Stimulated activated CD4-positive, alpha-beta T cell treated with anti-CD3 and anti-CD28 coated beads, Interleukin-1b, Interleukin-23, amount 100 ng/mL, for 24 hours (primary cell): Measurements from ENCODE around the gene KANSL1.
"Not testable (repeated sequence)": the region's sequence is repeated elsewhere in the genome, so short reads cannot be mapped to it uniquely, and the experiment has no call there.

Source experiments
- DNase-seq, 4 experiments: peaks; one replicate each; pipeline ENCODE4 v3.0.0-alpha.2; 2020; ENCODE audit warnings: low read depth in 4 of 4, low spot score in 1 of 4

The KANSL1 gene

DNA sequence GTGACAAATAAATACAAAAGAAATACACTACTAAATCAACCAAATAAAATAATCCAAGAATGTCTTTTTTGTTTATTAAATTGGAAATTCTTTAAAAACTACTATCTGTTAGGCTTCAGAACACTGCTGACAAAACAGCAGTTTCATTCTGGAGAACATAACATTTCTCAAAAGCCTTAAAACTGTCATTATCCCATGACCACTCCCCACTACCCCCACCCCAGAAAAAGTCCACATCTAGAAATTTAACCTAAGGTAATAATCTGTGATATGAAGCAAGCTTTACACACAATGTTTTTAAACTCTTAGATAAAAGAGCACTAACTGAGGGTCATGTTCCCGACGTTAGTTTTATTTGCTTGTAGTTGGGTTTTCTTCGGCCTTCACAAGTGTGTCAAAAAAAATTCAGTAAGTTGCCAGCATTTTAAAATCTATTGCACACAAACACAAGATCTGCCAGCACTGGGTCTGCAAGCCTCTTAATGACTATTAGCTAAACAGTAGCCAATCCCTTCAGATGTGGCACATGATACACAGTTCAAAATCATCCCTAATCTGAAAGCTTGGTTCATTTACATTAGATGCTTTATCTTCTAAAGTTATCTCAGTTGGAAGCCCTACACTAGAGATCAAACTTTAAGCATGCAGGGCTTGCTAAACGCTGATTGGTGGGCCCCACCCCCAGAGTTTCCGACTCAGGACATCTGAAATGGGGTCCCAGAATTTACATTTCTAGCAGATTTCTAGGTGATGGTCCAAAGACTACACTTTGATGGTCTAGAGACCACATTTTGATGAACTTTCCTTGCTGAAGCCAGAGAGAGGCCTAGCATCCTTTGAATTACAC lies 75.2 kb downstream of the KANSL1 start:
- DNase-seq: no peak

DNA sequence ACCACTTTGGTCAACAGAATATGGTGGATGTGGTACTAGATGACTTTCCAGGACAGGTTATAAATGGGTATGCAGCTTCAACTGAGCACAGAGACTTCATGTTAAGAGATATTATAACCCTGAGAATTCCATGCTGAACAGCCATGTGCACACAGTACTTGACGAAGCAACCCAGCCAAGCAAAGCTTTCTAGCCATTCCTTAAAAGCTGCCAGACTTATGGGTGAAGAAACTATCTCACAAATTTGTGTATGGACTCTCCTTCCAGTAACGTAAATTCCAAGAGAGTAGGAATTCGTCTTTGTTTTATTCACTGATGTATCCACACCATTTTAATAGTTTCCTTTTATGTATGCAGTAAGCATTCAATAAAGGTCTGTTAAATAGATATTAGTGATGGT lies 76.1 kb downstream of the KANSL1 start:
- DNase-seq: no peak

DNA sequence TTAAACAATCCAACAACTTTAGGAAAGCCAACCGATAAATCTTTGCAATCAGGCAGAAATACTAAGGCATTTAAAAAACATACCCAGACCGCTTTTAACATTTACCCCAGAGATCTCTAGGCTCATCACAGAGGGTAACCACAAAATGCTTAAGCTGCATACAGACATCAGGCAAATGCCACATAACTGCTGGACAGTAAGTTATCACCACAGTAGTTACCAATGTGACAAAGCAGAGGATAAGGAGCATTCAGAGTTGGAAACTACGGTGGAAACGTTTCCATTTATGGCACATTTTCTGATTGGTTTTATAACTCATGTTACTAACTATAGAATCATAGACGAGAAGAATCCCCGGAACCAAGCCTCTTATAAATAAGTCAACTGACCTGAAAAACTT lies 77.5 kb downstream of the KANSL1 start:
- no peak for DNase-seq

DNA sequence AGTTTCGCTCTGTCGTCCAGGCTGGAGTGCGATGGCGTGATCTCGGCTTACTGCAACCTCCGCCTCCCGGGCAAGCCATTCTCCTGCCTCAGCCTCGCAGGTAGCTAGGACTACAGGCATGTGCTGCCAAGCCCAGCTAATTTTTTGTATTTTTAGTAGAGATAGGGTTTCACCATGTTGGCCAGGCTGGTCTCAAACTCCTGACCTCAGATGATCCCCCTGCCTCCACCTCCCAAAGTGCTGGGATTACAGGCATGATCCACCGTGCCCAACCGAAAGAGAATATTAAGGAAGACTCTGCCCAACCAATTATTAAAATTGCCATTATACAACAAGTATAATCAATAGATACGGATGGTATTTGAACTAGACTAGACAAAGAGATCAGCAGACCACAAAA lies 82.0 kb downstream of the KANSL1 start:
- not testable (repeated sequence) for DNase-seq

DNA sequence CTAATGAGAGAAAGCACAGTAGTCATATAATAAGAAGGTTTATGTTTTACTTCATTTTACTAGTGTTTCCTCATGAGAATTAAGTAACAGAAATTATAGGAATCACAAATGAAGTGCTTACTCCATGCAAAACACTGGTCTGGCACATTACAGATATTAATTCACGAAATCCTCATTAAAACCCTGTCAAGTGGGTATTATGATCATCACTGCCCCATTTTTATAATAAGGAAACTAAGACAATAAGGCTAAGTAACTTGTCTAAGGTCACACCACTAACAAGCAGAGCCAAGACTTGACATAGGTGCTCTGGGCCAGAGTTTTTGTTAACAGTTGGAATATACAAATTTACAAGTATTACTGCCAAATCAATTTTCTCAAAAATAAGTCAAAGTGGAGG lies 83.0 kb downstream of the KANSL1 start:
- no peak for DNase-seq

DNA sequence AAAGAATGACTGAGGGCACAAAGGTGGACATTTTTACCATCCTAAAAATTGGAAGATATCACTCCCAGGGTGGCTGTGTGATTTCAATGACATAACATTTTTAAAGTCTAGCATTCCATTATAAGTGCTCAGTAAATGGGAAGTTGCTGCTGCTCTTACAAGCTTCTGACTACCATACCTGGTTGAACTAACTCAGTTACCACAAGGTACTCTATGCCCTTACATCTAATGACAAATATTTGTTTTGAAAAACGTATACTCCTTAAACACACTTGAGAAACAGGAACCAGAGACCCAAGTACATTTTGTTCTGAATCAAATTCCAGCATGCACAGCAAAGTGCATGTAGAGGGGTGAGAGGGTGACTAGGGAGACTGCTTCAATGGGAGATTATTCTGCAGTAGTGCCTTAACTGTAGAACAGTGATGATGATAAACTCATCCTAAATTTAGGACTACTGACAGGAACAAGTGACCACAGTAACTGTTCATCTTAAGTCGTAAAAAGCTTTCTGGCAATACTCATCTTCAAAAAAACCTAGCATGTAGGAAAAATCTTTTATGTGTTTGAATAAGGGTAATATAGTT lies 83.5 kb downstream of the KANSL1 start:
- DNase-seq: no peak

DNA sequence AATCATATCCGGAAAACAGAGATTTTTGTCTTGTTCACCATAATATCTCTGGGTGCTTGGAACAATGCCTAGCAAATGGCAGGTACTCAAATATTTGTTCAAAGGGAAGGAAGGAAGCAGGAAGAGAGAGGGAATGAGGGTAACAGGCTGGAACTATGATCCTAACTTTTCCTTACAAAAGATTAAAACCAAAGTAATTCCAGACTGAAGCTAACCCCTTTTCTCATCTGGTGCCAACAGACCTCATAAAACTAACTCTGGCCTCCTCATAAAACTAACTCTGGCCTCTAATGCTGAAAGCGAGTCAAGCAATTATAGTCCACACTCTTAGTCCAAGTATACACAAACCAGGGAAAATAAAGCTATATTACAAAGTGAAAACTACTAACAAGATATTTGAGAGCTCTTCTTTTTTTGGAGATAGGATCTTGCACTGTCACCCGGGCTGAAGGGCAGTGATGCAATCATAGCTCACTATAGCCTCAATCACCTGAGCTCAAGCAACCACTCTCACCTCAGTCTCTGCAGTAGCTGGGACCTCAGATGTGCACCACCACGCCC lies 84.6 kb downstream of the KANSL1 start:
- no peak for DNase-seq

DNA sequence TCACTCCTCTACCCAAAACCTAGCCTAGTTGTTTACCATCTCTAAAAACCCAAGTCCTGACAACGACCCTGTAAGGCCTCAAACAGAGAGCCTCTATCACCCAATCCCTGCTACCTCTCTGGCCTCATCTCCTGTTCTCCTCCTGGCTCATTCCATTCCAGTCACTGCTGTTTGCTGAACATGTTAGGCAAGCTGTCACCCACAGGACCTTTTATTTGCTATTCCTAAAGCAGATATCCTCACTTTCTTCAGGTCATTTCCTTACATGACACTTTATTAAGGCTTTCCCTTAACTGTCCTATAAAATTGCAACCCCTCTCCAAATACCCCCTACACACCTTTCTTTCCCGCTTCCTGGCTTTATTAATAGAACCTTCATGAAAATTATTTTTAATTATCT lies 85.1 kb downstream of the KANSL1 start:
- no peak for DNase-seq

DNA sequence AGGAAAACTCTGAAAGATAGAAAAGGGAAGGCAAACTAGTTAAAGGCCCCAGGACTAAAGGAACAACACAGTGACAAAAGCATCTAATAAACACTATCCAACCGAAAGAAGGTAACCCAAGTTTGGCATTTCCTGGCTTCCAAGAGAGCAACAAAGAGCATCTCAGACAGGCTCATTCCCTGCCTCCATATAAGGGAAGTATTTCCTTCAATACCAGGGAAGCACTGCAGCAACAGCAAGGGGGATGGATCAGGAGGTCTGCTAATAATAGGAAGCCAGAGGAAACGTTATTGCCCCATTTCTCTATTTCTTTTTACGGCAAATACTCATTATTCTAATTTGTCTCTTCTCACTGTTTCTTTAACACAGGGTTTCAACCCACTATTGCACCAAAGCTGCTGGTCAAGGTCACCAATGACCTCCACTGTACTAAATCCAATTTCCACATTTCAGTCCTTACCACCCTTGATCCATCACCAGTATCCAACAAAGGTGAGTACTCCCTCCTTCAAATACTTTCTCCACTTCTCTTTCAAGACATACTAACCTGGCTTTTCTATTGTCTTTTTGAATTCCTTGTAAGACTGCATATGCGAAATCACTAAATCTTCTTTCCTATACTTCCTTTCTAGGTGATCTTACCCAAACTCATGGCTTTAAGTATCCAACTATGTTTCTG lies 86.1 kb downstream of the KANSL1 start:
- DNase-seq: no peak

DNA sequence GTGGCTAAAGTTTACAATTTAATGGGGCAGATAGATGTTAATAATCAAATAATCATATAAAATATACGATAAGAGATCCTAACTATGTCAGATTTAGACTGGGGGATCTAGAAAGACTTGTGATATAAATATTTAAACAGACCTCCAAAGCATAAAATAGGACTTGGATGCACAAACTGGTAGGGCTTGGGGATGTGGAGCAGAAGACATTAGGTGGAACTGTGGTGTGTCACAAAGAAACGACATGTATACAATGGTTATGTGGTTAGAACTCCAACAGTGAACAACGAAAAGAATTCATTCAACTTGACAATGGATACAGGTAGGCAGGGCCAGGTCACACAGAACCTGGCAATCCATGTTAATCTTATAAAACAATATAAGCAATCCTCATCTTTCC lies 90.4 kb downstream of the KANSL1 start:
- DNase-seq: not testable (repeated sequence)

DNA sequence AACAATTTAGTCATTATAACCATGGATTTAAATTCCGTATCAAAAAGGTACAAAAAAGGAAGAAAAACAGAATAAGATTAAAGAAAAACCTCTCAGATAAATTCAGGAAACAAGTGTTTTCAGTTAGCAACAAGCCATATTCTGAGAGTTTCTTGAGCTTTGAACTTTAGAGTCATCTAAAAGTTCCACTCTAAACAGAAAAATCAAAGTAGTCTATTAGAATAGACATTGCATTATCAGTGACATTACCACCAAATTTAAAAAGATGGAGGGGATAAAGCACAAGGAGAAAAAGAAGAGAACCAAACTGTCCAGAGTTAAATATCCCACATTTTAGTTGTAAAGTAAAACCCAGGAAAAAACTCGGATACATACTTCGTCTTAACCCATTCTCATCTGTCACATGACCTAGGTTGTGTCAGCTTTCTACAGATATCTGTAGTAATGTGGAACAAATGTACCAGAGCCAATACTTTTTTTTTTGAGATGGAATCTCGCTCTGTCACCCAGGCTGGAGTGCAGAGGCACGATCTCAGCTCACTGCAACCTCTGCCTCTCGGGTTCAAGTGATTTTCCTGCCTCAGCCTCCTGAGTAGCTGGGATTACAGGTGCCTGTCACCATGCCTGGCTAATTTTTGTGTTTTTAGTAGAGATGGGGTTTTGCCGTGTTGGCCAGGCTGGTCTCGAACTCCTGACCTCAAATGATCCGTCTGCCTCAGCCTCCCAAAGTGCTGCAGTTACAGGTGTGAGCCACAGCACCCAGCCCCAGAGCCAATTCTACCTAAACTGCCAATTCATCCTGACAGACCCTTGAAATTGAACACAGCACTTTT lies 91.2 kb downstream of the KANSL1 start:
- not testable (repeated sequence) for DNase-seq

DNA sequence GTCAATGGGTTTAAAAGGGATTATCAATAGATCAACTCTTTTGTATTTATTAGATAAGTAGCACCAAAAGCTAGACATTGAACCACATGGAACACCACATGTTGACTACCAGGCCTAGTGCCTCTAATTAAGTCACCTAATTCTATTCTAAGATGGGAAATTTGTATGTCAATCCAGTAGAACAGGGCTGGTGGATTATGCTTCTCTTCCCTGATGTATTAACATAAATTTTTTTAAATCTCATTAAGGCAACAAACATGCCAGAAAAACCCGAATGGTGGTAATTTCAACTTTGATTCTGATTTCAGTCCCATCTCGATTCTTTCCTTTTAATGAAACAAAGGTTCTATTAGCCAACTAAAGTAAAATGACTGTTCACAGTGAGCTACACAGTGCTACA lies 92.6 kb downstream of the KANSL1 start:
- no peak for DNase-seq

DNA sequence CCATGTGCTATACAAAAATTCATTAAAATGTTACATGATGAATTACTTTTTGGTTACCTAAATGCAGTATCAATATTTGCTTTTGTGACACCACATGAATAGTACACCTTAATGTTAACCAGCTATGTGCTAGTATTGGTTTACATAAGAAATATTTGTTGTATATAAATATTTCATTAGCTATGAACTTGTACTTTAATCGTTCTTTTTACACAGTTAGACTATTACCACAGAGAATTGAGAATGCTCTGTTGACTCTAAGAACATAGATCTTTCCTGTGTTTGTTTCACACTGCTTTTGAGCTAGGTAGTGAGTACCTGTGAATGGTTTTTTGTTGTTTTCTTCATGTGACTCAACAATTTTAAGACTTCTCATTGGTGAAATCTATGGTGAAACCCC lies 93.4 kb downstream of the KANSL1 start:
- DNase-seq: no peak

DNA sequence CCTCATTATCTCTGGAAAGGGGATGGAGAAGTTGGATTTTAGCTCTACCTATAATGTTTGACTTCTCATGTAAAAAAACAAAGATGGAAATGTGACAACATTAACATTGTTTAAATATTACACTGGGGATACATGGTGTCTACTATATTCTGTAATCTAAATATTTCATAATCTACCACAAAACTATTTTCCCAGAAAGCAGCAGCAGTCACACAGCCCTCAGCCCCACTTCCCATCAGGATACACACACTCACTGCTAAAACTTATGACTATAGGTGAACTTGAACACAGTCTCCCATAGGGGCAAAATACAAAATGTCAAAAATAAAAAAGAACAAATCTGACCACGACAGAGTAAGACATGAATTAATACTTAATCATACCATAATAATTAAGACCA lies 95.7 kb downstream of the KANSL1 start:
- no peak for DNase-seq

DNA sequence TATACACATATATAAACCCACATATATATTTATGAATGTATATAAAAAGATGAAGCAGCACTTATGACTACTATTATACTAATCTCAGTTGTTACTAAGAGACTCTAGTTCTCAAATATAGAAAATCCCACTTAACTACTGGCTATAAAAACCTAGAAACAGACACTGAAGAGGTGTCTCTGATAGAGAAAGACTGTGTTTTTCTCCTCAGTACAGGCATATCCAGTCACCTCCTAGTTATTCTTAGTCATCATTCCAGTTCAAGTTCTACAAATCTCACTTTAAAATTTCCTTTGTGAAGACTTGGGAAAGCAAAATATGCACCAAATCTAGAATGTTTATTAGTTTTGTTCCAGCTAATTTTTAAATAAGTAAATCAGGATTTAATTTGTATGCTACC lies 100.2 kb downstream of the KANSL1 start:
- DNase-seq: no peak

DNA sequence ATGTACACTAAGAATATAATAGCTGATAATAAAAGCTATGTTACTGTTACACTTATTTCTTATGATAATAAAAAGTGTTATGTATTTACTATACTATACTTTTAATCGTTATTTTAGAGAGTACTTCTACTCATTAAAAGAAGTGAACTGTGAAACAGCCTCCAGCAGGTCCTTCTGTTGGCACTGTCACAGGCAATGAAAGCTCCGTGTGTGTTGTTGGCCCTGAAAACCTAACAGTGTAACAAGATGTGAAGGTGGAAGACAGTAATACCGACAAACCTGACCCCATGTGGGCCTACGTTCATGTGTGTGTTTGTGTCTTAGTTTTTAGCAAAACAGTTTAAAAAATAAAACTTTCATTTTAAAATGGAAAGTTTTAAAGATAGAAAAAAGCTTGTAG lies 102.4 kb downstream of the KANSL1 start:
- DNase-seq: no peak

DNA sequence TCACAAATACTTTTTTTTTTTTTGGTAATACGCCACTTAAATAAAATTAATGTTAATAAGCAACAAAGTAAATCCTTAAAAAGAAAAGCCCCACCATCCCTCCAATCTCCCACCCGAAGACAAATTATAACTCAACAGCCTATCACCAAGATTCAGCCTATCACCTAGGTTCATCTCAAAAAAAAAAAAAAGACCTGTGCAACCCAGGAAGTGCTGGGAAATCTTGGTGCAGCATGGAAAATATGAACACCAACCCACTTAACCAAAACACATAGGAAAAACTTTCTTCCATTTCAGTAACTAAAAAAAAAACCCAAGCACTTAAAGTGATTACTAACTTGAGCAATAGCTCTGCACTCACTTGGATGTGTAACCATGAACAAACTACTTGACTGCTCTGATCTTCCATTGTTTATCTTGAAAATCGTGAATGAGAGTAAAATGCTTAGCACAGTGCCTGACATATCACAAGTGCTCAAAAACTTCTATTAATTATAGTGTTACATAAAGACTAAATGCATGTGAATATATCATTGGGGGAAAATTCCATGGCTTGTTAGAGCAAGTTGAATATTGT lies 103.8 kb downstream of the KANSL1 start:
- DNase-seq: no peak

DNA sequence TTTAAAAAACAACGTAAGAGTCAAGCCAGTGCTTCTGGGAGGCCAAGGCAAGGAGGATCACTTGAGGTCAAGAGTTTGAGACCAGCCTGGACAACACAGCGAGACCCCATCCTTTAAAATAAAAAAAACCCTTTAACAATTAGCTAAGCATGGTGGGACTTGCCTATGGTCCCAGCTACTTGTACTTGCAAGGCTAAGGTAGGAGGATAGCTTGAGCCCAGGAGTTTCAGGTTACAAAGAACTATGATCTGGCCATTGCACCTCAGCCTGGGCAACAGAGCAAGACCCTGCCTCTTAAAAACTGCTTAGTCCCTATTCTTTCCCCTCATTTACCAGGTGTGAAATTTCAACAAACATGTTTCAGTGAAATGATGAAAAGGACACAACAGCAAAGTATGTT lies 104.6 kb downstream of the KANSL1 start:
- no peak for DNase-seq

DNA sequence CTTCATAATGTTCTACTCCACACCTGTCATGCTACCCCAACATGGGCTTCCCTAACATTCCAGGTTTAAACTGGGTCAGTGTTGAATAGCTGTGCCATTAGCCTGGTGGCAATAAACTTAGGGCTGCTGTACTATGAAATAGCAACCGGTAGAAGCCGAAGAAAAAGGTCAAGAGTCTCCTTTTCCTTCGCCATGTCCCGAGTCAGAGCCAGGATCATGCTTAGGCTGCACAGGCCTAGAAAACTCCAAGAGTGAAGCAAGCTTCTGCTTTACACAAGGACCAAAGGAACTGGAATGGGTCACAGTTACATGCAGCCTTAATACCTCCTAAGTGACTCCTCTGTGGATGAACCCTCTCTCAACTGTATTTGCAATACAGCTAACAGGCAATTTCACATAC lies 105.4 kb downstream of the KANSL1 start:
- not testable (repeated sequence) for DNase-seq

DNA sequence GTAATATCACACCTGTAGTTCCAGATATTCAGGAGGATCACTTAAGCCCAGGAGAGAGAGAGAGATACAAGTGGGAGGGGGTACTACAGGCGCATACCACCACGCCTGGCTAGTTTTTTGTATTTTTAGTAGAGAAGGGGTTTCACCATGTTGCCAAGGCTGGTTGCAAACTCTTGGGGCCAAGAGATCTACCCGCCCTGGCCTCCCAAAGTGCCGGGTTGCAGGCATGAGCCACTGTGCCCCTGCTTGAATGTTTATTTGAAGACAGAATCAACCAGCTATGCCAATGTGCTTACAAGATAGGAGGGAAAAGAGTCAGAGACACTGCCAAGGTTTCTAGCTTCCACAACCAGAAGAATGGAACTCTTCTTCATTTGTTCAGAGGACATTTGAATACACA lies 106.4 kb downstream of the KANSL1 start:
- no peak for DNase-seq

DNA sequence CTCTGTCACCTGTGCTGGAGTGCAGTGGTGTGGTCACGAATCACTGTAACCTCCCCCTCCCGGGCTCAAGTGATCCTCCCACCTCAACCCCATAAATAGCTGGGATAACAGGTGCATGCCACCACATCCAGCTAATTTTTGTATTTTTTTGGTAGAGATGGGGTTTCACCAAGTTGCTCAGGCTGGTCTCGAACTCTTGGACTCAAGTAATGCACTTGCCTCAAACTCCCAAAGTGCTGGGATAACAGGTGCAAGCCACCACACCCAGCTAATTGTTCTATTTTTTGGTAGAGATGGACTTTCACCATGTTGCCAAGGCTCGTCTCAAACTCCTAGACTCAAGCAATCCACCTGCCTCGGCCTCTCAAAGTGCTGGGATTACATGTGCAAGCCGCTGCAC lies 107.7 kb downstream of the KANSL1 start:
- no peak for DNase-seq
